Hepatocyte (in vitro differentiated cells): Measurements from ENCODE around the gene CARD10.

ENCODE experiments used
- CTCF ChIP-seq: fragments of 200-600 bp; sonication (generic); IDR thresholded peaks from 2 replicates; pipeline ENCODE4 v1.5.1; 2016; ENCODE audit warnings: antibody characterized with exemption, mild to moderate bottlenecking; ENCODE audit not compliant: poor library complexity
- EZH2 ChIP-seq: fragments of 200-600 bp; sonication (generic); IDR thresholded peaks from 2 replicates; pipeline ENCODE4 v1.6.1; 2016; ENCODE audit warnings: antibody characterized with exemption, mild to moderate bottlenecking, borderline replicate concordance
- EZH2phosphoT487 ChIP-seq: fragments of 200-600 bp; sonication (generic); IDR thresholded peaks from one replicate; pipeline ENCODE4 v1.6.1; 2018; ENCODE audit warnings: antibody characterized with exemption, mild to moderate bottlenecking, low read depth, moderate library complexity; ENCODE audit not compliant: unreplicated experiment, severe bottlenecking

GRCh38 chr22:37533995-37534394, 14.8 kb upstream of the CARD10 start:
- no peak for TF ChIP-seq CTCF
- TF ChIP-seq EZH2: no peak
- TF ChIP-seq EZH2phosphoT487: no peak
